ENCODE data around the gene TGFBR3. TPM values are rescaled to one million over a fixed set of nuclear protein-coding genes. Genes with fewer than 3 reads are reported as not detected.

The TGFBR3 gene
- total and polyA plus RNA-seq, 2 of the 13 experiments (the other 11 are each of a cell fraction or from before 2014, with no cell fraction given) = 76.5 to 195 TPM

GRCh38 chr1:91777630-91778300 is 108.2 kb downstream of the TGFBR3 start:
- no peak overlapping the region for H3K4me3 ChIP-seq (replicated peaks in 1 of 3; ENCODE audit: insufficient read depth in 1 of 3, low read depth in 2 of 3, low read length in 3 of 3)
- no peaks in the 10 kb centered on the region for H3K27me3 ChIP-seq (ENCODE audit: control insufficient read depth in 1 of 2, insufficient read depth in 2 of 2, low read length in 2 of 2)
- H3K36me3 ChIP-seq (replicated peaks in 1 of 2; ENCODE audit: control insufficient read depth in 1 of 2, insufficient read depth in 2 of 2, low read length in 2 of 2) = peaks cover 28 to 81% of the 10 kb centered on the region in 2 experiments
- no peak overlapping the region for H3K27ac ChIP-seq (ENCODE audit: extremely low read length, insufficient read depth, low read length)
- TF ChIP-seq GLMP (CRISPR knock-in tag; IDR thresholded peaks at IDR 0.05; ENCODE audit: borderline replicate concordance) (no peak), ZBTB10 (CRISPR knock-in tag; IDR thresholded peaks at IDR 0.05; ENCODE audit: borderline replicate concordance) (no peak), IKZF1 (IDR thresholded peaks at IDR 0.05) (no peak), DNMT1 (CRISPR knock-in tag; IDR thresholded peaks at IDR 0.05) (no peak), CAMTA2 (CRISPR knock-in tag; IDR thresholded peaks at IDR 0.05; ENCODE audit: borderline replicate concordance) (no peak), CSRNP2 (CRISPR knock-in tag; conservative IDR thresholded peaks at IDR 0.05; ENCODE audit: low read depth) (no peak), ZNF569 (CRISPR knock-in tag; IDR thresholded peaks at IDR 0.05; ENCODE audit: borderline replicate concordance) (no peak), ZNF44 (CRISPR knock-in tag; IDR thresholded peaks at IDR 0.05) (no peak)
- WGBS (ENCODE audit: low lambda C conversion rate) = 96% methylated on average over 10 of the region's 10 CpGs
- H3K79me2 ChIP-seq (ENCODE audit: insufficient read depth, low read length) = peaks cover 30% of the 10 kb centered on the region
- no peak overlapping the region for H3K9ac ChIP-seq (ENCODE audit: insufficient read depth, low read depth, low read length)
- H2AFZ ChIP-seq (ENCODE audit: low read length) = no peak overlapping the region
- POLR2A ChIA-PET = no interaction called here
- DNase-seq (ENCODE audit: low spot score) (no peak), ATAC-seq (no peak), FAIRE-seq (no peak)
- H3K4me2 ChIP-seq (ENCODE audit: low read depth, low read length) = no peak overlapping the region
- no peaks in the 10 kb centered on the region for H3K9me3 ChIP-seq (ENCODE audit: low read length)
- in situ Hi-C loops (cut with HindIII; ENCODE audit: extremely low pct_ligation_motif_present, low pct_unique_long_range_greater_than_20kb) = no loop called here
- H4K20me1 ChIP-seq (ENCODE audit: insufficient read depth, low read length) = peaks cover 3% of the 10 kb centered on the region; the same call in 1 of the 2 replicates
- H3K4me1 ChIP-seq (ENCODE audit: insufficient read depth, low read length) = no peaks in the 10 kb centered on the region; the same call in 1 of the 2 replicates
- intact Hi-C loops (cut with micrococcal nuclease; ENCODE audit: unreplicated experiment) = no loop called here
- BruUV-seq (replicated peaks) = no TSS peak
- CTCF ChIA-PET (ENCODE audit: low intra/inter-chr PET ratio, low total read pairs) = no interaction called here
